ENCODE results near the gene TBC1D22A.
A peak's percentile ranks its signal among the peaks of the same experiment; 100 is the strongest.

The TBC1D22A gene

DNA sequence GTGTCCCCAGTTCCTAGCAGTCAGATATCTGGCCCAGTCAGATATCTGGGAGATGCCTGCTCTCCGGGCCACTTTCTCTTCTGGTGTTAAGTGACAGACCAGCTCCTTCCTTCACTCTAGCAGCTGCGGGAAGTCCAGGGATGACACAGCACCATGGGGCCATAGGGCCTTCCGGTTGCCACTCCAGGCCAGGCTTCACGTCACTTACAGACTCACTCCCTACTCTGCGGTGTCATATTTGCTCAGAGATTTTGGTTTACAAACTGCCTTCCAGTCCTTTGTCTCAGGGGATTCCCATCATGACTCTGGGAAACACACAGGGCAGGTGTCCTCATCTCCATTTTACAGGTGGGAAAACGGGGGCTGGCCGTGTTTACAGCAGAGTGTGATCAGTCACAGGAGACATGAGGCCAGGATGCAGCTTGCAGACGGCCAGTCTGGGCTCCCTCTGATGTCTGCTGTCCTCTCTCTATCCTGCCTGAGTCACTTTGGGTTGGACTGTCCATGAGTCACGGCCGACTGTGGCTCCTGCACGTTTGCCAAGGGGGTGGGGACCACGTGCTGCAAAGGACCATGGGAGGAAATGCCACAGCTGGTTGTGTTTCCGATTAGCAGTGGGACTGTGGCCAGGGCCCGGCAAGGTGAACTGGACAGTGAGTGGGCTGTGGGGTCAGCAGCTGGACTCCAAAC is 8.2 kb upstream of the TBC1D22A start:
- DNase-seq = no peak

DNA sequence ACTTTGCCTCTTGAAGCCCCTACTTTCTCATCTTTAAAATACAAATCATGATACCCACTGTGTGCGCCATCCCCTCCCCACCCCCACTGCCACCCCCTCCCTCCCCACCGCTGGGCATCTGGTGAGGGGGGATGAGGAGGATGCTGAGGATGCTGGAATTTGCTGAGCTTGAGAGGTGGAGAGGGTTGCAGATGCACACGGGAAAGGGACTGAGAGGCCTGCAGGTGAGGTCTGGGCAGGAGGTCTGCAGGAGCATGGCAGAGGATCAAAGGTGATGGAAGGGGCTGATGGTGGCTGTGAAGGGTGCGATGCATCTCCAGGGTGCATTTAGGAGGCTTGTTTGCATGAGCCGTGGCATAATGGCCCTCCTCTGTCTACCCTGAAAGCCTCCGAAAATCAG is 7.6 kb upstream of the TBC1D22A start:
- DNase-seq = no peak

DNA sequence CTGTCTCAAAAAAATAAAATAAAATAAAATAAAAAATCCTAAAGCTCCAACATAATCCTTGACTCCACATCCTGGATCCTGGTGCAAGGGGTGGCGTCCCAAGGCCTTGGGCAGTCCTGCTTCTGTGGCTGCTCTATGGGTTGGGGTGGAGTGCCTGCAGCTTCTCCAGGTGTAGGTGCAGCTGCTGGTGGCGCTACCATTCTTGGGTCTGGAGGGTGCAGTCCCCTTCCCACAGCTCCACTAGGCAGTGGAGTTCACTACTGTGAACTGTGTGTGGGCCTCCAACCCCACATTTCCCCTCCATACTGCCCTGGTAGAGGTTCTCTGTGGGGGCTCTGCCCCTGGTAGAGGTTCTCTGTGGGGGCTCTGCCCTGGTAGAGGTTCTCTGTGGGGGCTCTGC is 6.9 kb upstream of the TBC1D22A start:
- DNase-seq = no peak

DNA sequence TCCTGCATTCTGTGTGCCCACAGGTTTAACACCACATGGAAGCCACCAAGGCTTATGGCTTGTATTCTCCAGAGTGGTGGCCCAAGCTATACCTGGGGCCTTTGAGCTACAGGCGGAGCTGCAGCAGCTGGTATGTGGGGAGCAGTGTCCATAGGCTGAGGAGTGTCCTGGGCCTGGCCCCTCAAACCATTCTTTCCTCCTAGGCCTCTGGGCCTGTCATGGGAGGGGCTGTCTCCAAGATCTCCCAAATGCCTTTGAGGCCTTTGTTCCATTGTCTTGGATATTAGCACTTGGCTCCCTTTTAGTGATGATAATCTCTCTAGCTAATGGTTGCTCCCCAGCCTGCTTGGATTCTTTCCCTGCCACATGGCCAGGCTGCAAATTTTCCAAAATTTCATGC is 6.4 kb upstream of the TBC1D22A start:
- DNase-seq = no peak

DNA sequence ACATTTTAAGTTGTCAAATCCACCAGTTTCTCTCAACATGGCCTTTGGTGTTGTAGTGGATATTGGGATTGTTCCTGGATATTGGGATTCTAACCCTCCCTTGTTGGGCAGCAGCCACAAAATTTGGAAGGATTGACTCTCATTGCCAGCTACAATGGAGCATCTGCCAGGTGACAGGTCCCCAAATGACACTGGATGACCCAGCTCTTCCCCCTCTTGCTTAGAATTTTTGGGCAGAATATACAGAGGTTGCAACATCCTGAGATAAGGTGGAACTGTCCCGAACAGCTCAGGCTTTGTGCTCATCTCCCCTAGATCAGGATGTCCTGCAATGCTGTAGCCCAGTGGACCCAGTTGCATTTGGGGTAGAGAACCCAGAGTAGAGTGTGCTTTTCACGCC is 5.3 kb upstream of the TBC1D22A start:
- DNase-seq = no peak

DNA sequence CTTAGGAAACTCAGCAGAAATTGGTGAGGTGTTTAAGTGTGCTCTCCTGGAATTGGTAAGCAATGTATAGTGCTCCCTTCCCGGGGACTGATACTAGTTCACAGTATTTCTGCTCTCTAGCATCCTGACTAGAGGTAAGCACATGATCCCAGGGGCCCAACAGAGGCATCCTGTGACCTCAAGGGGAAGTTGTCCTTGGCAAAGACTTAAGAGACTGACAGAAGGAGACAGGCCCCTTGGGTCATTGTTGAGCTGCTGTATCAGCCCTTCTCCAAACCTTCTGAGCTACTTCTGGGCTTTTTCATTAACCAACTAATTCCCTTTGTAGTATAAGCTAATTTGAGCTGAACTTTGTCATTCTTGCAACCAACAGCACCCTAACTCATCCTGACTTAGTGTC is 4.3 kb upstream of the TBC1D22A start:
- no peak for DNase-seq

DNA sequence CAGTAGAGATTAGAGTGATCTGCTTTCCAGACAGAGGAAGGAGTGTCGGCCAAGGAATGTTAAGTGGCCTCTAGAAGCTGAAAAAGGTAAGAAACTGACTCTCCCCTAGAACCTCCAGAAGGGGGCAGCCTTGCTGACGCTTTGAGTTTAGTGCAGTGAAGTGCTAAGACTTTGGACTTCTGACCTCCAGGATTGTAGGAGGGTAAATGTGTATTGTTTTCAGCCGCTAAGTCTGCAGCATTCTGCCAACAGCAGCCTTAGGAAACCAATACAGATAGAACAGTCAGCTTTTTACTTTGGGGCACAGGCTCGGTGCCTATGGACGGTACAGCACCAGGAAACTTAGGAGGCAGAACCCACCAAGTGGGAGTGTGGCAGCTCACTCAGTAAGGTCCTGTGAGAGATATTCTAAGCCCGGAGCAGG is 3.6 kb upstream of the TBC1D22A start:
- no peak for DNase-seq

DNA sequence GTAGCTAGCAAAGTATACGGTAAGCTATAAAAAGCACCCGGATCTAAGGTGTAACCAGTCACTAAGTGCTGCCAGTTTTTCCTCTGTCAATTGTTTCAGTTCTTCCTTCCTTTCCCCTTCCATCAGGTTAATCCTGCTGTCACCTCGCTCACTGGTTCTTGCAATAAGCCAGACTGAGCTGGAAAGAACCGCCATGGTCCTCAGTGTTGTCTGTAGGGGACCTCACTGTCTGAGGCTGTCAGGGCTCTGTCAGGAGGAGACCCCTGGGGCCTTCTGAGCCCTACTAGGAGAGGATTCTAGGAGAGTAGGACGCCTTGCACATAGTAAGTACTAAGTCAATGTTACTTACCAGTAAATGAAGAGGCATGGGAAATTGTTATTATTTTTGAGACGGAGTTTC is 1.4 kb upstream of the TBC1D22A start:
- no peak for DNase-seq

DNA sequence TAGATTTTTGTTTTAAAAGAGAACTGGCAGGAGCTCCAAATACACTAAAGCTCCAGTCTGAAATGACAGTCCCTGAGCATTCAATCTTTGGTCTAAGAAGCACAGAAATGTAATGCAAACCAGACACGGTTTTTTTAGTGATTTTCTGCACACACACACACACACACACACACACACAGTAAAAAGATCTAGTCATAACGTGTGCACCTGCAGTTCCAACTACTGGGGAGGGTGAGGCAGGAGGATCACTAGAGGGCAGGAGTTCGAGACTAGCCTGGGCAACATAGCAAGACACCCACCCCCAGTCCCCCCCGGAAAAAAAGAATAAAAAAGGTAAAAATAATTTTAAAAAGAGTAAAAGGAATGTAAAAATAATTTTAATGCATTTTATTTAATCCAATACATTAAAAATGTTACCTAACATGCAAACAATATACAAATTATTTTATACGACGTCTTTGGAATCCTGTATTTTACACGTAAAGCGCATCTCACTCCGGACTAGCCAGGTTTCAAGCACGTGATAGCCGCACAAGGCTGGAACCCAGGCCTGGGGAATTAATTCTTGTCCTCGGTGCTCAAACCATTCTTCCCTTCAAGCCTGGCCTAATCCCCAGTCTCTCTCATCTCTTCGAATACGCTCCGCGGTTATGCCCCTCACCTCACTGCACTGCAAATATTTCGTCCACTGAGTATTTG is 762 bp upstream of the TBC1D22A start:
- DNase-seq = no peak

DNA sequence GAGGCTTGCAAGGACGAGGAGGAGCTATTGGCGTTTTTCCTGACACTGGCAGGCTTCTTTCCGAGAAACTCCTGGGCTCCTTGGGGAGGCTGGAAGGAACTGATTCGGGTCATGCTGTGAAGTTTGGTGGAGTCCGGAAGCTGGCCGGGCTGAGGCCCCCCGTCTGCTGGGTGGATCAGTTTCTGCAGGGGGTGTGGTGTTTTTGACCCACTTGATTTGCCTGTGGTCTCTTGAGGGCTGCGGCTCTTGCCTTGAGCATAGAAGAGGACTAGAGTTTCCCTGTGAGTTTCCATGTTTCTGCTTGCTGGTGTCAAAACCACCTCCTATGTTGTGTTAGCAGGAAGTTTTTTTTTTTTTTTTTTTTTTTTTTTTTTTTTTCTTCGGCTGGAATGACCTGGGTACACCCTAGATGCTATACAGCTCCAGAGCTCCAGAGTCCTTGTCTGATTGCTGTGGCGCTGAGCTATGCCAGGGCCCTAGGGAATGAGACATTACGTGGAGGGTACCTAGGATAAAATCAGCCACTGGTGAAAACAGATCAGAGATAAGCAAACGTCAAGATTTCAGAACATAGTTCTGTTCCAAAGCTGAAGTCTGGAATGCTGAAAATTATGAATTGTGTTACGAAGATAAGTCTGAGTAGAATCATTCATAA is 728 bp downstream of the TBC1D22A start:
- DNase-seq = peak; percentile 23

DNA sequence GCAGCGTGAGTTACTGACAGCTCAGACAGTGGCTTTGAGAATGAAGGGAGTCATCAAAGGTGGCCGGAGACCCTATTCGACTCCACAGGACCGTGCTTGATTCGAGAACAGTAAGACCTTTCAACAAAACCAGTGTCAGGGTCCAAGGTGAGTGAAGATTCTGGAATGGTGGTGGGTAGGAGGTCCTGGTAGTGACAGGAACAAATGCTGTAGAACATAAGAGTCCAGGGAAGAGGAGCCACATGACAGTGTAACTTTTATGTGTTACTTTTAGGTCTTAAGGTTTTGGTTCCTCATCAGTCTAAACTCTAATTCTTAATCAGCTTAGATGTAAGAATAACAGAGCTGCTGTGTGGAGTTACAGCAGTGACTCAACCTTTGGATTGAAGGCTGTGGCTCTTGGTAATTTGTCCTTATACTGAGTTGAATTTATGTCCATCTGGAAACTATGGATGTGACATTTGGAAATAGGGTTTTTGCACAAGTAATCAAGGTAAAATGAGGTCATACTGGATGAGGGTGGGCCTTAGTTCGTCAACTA is 1.8 kb downstream of the TBC1D22A start:
- no peak for DNase-seq

DNA sequence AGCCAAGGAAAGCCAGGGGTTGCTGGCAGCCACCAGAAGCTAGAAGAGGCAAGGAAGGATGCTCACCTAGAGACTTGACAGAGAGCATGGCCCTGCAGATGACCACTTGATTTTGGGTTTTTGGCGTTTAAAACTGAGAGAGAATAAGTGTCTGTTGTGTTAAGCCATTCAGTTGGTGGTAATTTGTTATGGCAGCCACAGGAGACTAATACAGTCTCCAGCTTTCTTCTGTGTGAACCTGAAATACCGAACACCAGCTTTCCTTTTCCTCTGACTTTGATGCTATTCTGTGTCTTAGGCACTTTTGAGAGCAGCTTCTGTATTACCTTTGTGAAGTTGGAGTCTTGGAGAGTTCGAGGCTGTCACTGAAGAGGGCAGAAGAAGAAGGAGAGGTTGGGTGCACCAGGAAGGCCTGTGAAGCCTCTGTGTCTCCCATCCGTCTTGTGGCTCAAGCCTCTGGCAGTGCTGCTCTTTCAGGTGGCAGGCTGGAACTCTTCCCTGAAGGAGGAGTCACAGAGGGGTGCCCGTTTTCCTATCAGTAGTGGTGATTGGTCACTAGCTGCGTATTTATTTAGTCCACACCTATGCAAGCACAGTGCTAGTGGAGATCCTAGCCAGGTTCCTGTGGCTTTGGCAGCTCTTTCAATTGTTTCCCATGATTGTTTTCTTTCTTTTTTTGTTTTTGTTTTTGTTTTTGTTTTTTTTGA is 2.5 kb downstream of the TBC1D22A start:
- no peak for DNase-seq

DNA sequence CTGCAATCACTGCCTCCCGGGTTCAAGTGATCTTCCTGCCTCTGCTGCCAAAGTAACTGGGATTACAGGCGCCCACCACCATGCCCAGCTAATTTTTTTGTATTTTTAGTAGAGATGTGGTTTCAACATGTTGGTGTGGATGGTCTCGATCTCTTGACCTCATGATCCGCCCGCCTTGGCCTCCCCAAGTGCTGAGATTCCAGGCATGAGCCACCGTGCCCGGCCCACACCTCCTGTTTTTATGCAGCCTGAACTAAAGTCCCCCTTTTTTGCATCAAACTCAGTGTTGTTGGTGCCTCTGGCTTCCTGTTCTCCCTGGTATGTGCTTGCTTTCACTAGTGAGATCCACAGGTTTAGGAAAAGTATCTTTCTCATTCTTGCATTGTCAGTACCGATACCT is 4.2 kb downstream of the TBC1D22A start:
- no peak for DNase-seq

DNA sequence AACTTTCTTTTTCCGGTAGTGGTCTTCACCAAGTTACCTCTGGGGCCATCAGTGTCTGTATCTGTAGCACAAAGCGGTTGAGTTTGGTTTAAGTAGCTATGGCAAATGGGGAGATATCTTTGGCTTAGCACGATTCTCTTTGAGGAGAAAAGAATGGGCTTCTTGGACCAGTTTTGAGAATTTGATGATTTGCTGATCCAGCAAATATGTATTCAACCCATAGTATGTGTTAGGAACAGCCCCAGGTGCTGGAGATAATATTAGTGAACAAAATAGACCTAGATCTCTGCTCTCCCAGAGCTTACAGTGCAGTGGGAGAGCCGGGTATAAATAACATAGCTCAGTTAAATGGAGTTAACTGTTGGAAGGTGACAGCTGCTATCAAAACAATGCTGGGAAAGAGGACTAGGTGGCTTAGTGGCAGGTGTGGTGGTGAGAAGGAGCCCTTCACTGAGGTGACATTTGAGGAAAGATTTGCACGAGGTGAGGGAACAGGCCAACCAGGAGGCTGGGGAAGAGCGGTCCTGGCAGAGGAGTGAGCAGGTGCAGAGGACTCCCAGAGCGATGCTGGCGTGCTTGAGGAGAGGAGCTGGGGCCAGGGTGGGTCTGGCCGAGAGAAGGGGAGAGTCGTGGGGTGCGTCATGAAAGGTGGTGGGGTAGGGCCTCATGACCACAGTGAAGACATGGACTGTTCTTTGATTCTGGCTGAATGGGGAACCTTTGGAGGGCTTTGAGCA is 5.0 kb downstream of the TBC1D22A start:
- no peak for DNase-seq

DNA sequence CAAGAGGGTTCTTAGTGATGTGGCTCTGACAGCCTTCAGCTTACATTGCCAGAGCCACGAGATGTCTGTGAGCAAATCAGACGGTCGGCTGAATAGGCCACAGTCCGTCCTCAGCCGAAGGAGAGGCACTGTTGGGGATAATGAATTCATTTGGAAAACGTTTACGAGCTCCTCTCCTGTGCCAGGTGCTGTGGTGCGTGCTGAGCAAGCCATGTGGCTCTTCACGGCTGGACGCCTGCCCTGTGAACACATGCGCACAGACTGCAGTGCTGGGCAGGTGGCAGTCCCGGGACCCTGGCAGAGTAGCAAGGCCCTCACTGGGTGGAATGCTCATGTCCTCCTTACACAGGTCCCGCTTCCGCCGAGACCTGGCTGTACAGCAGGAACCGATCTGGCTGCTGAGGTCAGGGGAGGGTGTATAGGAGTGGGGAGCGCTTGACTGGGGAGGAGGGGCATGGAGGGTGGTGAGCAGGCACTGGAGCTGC is 6.8 kb downstream of the TBC1D22A start:
- DNase-seq = no peak

DNA sequence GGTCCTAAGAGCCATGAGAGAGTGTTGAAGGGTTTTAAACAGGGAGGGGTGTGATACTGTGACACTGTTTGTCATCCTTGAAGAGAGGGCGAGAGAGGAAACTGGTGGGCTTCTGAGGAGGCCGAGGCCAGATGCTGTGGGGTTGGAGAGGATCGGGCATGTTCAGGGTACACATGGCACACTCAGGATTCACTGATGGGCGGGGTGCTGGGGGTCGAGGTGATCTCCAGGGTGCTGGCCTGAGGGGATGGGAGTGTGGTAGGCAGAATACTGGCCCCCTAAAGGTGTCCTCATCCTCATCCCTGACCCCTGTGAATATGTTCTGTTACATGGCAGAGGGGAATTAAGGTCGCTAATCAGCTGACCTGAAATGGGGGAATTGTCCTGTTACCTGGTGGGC is 7.3 kb downstream of the TBC1D22A start:
- DNase-seq = no peak

DNA sequence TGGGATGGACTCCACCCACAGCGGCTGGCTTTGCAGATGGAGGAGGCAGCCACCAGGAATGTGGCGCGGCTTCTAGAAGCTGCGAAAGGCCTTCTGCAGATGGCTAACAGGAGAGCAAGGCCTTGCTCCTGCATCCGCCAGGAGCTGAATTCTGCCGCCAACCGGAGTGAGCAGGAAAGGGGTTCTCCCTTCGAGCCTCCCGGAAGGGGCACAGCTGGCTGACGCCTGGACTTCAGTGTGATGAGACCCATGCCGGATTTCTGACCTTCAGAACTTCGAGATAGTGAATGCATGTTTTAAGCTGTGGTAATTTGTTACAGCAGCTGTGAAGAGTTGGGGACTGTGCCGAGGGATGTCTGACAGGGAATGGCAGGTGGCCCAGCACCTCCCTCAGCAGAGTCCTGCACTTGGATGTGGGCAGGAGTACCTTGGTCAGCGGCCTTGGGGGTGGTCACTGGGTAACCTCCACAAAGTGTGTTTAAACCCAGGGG is 7.7 kb downstream of the TBC1D22A start:
- DNase-seq = no peak

DNA sequence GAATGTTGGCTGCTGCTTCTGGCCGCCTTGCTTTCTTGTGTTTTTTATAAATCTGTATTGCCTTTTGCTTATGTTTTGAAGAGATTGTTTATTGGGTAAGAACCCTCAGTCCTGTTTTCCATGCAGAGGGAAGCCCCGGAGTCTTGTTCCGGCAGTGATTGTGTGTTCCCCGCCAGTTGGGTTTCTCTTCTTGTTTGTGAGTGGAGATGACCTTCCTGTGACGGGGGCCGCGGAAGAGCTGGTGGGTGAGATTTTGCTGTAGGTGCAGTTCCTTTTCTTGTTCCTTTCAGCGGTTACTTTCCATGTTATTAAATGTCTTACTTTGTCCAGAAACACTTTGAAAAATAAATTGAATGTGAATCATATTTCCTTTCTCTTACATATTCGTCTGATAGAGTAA is 8.3 kb downstream of the TBC1D22A start:
- no peak for DNase-seq

DNA sequence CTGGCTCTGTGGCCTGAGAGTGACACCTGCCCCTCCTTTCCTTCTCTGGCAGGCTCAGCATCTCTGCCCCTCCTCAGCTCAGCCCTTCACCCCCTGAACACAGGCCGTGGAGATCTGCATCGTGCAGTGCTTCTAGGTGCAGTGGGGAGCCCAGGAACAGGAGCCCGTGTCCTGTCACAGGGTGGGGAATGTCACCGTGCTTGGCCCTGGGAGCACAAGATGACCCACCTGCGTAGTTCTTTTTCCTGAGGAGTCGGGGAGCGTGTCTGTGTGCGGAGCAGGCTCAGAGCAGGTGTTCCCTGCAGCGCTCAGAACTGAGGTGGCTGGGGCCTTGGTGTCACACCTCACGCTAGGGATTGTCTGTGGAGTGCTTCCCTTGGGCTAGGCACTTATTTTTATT is 10.6 kb downstream of the TBC1D22A start:
- DNase-seq = no peak

DNA sequence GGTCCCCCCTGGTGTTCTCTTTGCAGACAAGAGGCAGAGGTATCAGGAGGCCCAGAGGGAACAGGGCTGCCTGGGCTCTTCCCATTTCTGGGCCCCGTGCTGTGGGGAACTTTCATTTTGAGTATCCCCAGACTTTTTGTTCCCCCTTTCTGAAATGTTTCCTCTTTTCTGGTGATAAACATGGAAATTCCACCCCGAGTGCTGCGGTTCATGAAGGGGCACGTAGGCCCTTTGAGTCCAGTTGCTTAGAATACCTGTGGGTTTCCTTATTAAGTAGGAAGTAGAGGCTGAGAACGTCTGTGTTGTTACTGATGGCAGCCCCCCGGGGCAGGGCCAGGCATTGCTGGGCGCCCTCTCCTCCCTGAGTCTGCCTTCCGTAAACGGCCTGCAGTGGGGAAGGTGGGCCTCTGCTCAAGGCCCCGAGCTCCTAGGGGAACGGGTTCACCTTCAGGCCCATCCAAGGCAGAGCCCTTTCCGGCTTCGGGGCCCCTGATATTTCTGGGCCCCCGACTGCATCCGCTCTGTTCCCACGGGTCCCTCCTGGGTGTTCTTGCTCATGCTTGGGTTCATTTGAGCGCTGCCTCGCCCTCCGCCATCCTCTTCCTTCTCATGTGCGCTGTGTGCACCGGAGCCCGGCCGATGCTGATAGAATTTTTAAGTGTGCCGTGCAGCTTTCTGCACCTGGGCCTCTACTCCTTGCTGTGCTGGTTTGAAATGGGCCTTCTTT is 12.0 kb downstream of the TBC1D22A start:
- DNase-seq = no peak
